ENCODE measurements around the gene INPP5E.
"Not testable (repeated sequence)": the region's sequence is repeated elsewhere in the genome, so short reads cannot be mapped to it uniquely, and the experiment has no call there.

Gene INPP5E

GRCh38 chr9:136407061-136407460 lies 32.6 kb downstream of the INPP5E start:
- in situ Hi-C loops (cut with HindIII; ENCODE audit: low sequenced_read_pairs), result not testable (repeated sequence)

DNA sequence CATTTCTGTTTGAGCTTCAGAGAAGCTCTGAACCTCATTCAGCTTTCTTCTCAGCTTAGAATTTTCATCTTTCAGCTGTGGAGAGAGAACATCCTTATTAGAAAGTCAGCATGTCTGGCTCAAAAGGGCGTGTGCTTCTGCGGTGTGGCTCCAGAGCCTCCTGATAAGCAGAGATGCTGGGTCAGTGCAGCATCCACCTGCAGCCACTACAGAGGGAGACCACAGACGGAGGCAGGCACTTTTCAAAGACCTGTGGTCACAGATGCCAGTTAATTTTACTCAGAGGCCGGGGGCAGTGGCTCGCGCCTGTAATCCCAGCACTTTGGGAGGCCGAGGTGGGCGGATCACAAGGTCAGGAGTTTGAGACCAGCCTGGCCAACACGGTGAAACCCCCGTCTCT lies 33.7 kb downstream of the INPP5E start:
- in situ Hi-C loops (cut with HindIII; ENCODE audit: low sequenced_read_pairs), result not testable (repeated sequence)

GRCh38 chr9:136405481-136405880 lies 34.2 kb downstream of the INPP5E start:
- in situ Hi-C loops (cut with HindIII; ENCODE audit: low sequenced_read_pairs), result no loop called here

DNA sequence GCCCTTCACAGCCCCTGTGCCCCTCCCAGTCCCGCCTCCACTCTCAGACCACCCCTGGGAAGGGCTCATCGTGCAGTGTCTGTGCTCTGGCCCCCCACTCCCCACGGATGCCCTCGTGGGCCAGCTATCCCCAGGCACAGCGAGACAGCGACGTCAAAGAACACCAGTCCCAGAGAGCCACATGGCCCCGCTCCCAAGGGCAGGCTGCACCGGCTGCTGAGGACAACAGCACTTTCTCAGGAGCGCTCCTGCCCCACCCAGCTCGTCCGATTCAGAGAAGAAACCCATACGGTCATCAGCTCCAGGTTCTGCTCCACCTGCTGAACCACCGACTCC lies 34.9 kb downstream of the INPP5E start:
- in situ Hi-C loops (cut with HindIII; ENCODE audit: low sequenced_read_pairs), result no loop called here

DNA sequence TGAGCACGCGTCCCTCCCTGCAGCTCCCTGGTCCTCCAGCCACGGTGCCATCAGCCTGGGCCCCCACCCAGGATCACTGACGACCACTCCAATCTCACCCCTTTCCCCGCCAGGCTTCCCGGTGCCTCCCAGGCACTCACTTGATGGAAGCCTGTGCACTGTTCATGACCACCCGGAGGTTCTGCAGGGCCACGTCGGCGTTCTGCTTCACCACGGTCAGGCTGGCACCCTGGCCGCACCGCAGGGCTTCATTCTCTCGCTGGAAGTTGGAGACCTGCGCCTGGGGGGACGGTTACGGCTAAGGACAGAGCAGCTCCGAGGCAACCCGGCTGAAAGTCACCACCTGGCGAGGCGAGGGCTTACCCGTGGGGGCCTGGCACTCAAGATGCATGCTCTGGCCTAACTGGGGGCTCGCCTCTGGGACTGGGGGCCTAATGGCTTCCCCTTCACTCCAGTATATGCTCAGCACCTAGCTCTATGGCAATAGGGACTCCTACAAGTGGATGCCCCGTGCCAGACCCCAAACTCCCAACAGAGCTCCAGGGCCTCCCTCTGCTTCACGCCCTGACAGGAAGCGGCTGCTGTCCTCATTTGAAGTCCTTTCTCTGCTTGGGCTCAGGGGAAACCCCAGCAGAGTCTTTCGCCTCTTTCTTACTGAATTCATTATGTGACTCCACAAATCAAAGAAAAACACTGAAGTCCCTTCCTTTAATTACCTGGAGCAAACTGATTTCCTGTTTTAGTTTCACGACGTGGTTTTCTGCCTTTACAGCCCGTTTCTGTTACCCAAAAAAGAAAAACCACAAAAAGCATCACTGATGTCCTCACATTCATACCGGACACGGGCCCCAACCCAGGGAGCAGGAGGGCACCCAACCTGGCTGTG lies 35.5 kb downstream of the INPP5E start:
- in situ Hi-C loops (cut with HindIII; ENCODE audit: low sequenced_read_pairs), result no loop called here

GRCh38 chr9:136403538-136403914 lies 36.1 kb downstream of the INPP5E start:
- in situ Hi-C loops (cut with HindIII; ENCODE audit: low sequenced_read_pairs), result no loop called here

DNA sequence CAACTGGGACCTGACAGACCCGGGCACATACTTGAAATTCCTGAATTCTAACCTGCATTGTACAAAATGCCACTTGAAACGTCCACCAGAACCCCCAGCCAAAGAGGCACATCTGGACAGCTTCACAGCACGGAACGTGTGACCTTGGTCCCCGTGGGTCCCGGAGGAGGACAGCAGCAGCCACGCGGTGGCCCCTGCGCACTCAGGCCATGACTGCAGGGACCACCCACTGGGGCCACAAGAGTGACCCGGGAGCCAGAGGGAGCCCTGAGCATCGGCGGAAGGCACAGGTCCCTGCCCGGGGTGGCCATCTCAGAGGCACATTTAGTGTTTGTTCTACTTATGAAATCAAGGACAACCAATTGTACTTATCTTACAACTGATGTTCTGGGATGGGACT lies 37.6 kb downstream of the INPP5E start:
- in situ Hi-C loops (cut with HindIII; ENCODE audit: low sequenced_read_pairs), result no loop called here

GRCh38 chr9:136401173-136401922 lies 38.3 kb downstream of the INPP5E start:
- in situ Hi-C loops (cut with HindIII; ENCODE audit: low sequenced_read_pairs), result no loop called here

DNA sequence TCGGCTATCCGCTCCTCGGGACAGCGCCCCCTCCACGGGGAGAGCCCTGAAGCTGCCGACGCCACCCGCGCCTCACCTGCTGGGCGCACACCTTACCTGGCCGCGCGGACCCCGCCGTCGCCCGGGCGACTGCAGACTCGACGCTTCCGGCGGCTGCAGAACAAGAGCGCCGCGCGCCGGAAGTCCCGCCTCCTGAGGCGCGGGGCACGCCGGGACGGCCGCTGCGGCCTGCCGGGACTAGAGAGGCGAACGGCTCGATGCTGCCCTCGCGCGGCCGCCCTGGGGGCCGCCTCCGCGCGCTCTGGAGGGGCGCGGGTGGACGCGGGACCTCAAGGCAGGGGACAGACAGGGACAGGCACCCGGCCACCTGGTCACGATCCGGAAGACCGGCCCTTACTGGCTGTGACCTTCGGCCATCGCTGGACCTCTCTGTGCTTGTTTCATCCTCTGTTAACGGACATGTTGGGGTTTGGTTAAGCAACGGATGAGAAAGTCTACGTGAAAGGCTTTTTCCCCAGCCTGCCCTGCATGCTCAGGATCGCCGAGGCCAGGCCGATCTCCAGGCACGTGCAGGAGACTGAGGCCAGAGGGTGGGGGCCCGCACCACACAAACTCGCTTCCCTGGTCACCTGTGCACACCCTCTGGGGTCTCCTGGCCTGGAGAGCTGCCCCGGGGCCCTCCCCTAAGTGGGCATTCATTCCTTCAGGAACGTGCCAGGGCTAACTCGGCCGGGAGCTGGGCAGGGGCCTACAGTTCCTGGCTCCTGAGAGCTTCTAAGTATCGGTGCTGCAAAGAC lies 39.4 kb downstream of the INPP5E start, which contains the start of gene SNAPC4:
TSS of gene SNAPC4 (minus strand) at position 133 of the 797 bp plus-strand sequence. CDS start 1,742 bp downstream, outside the sequence.
- in situ Hi-C loops (cut with HindIII; ENCODE audit: low sequenced_read_pairs), result no loop called here

DNA sequence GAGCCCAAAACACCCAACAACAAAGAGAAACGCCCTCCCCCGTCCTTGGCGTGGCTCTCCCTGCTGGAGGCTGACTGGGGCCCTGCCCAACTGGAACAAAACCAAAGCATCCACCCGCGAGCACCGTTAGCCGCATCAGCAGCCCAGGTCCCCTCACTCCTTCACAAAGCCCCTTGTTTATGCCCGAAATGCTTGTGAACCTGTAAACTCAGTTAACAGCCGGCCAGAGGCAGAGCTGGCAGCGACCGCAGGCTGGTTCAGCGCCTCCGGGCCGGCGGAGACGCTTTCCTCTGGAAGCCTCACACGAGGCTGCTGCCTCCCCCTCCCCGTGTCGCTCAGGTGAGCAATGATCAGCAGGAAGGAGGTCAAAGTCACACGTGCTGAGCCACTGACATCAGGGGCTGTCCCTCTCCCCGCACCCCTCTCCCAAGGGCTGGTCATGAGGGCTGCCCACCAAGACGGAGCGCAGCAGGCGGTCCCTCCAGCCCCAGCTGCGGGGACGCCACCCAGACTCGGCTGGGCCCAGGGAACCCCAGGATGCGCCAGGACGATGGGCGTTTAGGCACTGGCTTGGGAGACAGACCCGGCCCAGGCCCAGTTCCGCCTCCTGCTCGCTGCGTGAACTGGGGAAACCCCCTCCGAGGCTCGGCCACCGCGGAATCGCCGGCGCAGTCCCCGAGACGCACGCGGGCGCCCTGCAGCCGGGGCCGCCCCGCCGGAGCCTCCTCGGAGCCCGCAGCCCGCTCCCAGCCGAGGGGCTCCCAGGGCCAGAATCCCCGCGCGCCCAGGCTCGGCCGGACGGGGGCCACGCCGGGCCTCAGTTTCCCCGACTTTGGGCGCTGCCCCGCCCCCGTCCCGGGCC lies 40.2 kb downstream of the INPP5E start:
- in situ Hi-C loops (cut with HindIII; ENCODE audit: low sequenced_read_pairs), result no loop called here

- in situ Hi-C loops (cut with HindIII; ENCODE audit: low sequenced_read_pairs), result no loop called here
Measured at GRCh38 chr9:136398286-136398685, 41.4 kb downstream of the INPP5E start.

DNA sequence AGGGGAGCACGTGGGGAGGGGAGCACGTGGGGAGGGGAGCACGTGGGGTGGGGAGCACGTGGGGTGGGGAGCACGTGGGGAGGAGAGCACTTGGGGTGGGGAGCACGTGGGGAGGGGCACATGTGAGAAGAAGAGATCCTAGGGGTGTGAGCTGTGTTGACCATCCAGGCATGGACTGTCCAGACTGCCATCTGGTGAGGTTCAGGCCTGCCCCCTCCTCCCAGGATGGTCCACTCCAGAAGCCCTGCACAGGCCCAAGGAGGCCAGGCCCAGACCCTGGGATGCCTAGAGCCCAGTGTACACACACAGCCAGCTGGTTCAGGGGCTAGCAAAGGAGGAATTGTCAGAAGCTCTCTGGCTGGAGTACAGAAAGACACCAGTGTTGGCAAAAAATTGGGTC lies 42.0 kb downstream of the INPP5E start:
- in situ Hi-C loops (cut with HindIII; ENCODE audit: low sequenced_read_pairs), result no loop called here

- in situ Hi-C loops (cut with HindIII; ENCODE audit: low sequenced_read_pairs), result no loop called here
Measured at GRCh38 chr9:136396219-136396515, 43.5 kb downstream of the INPP5E start.

DNA sequence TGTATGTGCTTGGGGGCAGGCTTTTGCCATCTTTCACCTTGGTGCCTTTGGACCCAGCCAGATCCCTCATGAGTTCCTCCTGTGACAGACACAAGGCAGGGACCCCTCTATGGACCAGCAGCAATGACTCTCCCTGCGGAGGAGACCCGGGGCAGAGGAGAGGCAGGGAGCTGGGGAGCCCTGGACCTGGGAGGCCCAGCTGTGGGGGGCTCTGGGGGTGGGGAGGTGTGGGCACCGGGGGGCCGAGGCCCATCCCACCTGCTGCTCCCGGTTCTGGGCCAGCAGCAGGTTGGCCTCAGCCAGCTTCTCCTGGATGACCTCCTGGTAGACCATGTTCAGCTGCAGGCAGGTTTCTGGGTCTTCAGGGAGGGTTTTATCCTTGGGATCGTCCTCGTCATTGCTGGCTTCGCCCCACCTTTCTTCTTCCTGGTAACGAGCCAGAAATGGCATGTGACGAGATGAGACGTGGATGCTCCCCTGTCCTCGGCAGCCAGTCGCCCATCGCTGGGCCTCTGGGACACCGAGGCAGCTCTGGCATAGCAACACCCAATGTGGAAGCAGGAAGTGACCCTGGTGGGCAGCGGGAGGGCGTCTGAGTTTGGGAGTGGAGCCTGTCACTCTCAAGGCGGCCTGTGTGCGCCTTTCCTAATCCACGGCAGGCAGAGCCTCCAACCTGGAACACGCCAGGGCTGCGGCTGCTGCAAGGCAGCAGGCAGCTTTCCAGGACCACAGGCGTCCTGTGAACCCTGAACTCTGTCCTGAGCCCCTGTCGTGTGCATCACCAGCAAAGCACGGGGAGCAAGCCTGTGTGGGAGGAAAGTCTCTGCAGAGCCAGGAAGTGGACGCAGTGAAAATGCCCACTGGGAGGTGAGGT lies 44.1 kb downstream of the INPP5E start:
- in situ Hi-C loops (cut with HindIII; ENCODE audit: low sequenced_read_pairs), result no loop called here

DNA sequence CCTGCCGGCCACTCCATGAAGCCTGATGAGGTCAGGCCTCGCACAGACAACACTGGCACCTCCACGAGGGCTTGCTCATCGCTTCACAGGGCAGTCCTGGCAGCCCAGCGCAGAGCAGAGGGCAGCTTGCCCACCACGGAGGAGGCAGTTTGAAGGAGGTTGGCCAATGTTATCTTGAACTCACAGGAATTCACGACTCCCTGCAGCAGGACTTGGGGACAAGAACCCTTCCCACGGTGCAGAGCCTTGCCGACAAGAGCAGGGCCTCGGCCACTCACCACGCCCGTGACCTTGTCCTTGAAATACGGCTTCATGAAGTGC lies 44.7 kb downstream of the INPP5E start:
- in situ Hi-C loops (cut with HindIII; ENCODE audit: low sequenced_read_pairs), result no loop called here

DNA sequence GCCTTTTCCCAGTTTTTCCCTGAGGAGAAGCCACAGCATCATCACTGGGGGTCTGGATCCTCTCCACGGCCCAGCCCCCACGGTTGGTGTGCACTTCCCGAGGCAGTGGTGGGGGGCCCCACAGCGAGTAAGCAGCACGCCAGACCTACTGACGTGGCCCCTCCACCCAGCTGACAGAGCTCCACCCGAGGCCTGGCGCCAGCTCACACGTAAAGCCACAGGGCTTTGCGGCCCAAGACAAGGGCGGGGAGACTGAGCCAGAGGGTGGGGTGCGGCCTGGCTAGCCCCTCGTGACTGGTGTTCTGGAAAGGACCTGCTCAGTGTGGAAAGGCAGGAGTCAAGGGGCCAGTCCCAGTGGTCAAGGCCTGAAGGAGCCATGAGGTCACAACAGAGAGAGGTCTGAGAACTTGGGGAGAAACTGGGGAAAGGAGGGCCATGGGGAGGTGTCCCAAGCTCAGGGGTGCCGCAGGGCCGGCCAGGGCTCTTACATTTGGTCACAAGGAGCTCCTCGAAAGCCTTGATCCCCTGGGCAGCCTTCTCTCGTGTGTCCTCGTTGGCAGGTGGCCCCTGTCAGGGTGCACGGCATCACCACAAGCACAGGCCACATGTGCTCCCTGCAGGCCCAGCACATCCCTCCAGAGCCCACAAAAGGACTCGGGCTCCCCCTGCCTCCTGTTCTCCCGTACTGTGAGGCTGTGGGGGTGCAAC lies 45.2 kb downstream of the INPP5E start:
- in situ Hi-C loops (cut with HindIII; ENCODE audit: low sequenced_read_pairs), result no loop called here

GRCh38 chr9:136393531-136393930 lies 46.1 kb downstream of the INPP5E start:
- in situ Hi-C loops (cut with HindIII; ENCODE audit: low sequenced_read_pairs), result no loop called here

DNA sequence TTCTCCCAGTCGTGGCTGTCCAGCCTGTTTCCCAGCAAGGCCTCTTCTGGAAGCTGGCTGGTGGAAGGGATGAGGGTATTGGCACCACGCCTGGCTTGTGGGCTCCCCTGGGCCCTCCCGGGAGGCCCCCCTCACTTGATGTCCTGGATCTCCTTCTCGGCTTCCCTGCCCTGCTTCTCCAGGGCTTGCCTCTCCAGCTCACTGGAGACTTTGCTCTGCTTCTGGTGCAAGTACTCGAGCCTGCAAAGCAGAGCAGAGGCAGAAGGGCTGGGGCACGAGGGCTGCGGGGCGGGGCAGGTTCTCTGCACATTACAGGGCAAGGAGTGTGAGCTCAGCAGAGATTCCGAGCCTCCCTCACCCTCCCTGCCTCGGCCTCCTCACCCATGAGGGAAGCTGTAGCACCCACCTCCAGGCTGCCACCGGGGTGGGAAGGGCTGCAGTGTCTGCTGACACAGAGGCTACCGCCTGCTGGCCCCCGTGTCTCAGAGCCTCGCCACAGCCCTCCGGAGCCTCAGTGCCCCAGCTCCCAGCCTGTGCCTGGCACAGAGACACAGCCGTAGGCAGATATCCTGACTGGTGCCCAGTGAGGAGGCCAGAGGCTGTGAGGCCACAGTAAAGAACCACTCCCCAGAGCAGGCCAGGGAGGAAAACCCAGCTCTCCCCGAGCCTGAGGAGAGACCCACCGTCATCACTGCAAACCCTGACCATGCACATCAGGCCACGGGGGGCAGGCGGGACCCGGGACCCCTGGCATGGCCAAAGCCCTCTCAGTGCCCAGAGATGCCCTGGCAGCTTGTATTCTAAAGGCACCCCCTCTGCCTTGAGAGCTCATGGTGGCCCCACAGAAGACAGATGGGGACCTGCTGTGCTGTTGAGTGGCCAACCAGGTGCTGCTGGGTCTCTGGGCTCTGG lies 46.9 kb downstream of the INPP5E start:
- in situ Hi-C loops (cut with HindIII; ENCODE audit: low sequenced_read_pairs), result no loop called here

All from DLD1 (cell line).